Stomach (tissue), 4 donors: ENCODE measurements around the gene PPP1R13B.

Experiments used
- POLR2A ChIP-seq, 4 donors: fragments of 450-650 bp; IDR thresholded peaks; one replicate each; pipeline ENCODE4 v1.6.1; 2016; ENCODE audit warnings: antibody characterized with exemption in 4 of 4, control low read depth in 2 of 4, mild to moderate bottlenecking in 1 of 4, moderate library complexity in 1 of 4
- POLR2AphosphoS5 ChIP-seq, 3 donors: sonication (generic); formaldehyde crosslinking; IDR thresholded peaks; one replicate each; pipeline ENCODE4 v1.6.1; 2016; ENCODE audit warnings: antibody characterized with exemption in 3 of 3
- TF ChIP-seq, protein P1 (sequence below), 7 experiments: fragments of 450-650 bp in 4 of 7; fragments of 200-600 bp in 3 of 7; sonication (generic) in 3 of 7; IDR thresholded peaks; one replicate each; pipeline ENCODE4 v1.5.1; 2016 to 2019; ENCODE audit warnings: antibody characterized with exemption in 7 of 7, control low read depth in 2 of 7, mild to moderate bottlenecking in 1 of 7

DNA sequence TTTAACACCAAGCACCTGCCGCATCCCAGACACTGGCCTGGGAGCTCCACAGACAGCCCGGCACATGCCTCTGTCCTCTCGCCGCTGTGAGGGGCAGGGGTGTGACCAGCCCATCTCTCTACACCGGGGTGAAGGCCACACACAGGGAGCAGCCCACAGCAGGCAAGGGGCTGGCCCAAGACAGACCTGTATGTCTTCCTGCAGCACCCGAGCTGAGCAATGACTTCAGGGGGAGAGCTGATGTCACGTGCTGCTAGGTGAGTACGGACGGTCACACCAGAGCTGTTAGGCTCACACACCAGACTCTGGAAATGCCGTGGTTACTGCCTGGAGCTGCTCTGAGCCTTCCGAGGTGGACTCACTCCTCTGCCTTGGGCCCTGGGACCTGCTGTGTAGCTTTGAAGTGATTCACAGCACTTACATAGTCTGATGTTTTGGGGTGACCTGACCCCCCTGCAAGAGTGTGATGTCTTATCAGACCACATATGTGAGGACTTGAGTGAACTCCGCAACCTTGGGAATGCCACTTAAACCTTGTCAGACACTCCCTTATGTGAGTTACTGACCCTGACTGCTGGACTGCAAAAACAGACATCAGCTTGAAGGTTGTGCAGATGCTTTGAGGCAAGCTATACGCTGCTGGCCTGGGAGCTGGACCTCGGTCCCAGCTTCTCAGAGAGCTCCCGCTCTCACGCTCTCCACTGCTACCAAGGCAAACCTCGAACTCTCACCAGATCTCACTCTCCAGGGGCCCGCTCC lies 133.9 kb downstream of the PPP1R13B start:
- TF ChIP-seq POLR2AphosphoS5 (IDR thresholded peaks at IDR 0.05) (no peak), POLR2A (IDR thresholded peaks at IDR 0.05) (no peak)
- TF ChIP-seq, protein P1, sequence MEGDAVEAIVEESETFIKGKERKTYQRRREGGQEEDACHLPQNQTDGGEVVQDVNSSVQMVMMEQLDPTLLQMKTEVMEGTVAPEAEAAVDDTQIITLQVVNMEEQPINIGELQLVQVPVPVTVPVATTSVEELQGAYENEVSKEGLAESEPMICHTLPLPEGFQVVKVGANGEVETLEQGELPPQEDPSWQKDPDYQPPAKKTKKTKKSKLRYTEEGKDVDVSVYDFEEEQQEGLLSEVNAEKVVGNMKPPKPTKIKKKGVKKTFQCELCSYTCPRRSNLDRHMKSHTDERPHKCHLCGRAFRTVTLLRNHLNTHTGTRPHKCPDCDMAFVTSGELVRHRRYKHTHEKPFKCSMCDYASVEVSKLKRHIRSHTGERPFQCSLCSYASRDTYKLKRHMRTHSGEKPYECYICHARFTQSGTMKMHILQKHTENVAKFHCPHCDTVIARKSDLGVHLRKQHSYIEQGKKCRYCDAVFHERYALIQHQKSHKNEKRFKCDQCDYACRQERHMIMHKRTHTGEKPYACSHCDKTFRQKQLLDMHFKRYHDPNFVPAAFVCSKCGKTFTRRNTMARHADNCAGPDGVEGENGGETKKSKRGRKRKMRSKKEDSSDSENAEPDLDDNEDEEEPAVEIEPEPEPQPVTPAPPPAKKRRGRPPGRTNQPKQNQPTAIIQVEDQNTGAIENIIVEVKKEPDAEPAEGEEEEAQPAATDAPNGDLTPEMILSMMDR (IDR thresholded peaks at IDR 0.05): no peak
